Stomach (tissue), 9 donors: Measurements from ENCODE around the gene ARHGEF10L. TPM values are rescaled to one million over a fixed set of nuclear protein-coding genes. Genes with fewer than 3 reads are reported as not detected.

Experiments
- DNase-seq, 2 donors: peaks; one replicate each; pipeline versions ENCODE4 v3.0.0 to v3.0.0-alpha.2; 2013 to 2019
- H3K27ac ChIP-seq, 5 donors: fragments of 200-600 bp in 4 of 5; sonication (generic) in 4 of 5; one replicate each; pipeline ENCODE4 v1.5.1; 2013 to 2019; ENCODE audit warnings: mild to moderate bottlenecking in 1 of 5, moderate library complexity in 1 of 5
- H3K27me3 ChIP-seq, 3 donors: fragments of 200-600 bp; sonication (generic); one replicate each; pipeline ENCODE4 v1.5.1; 2017 to 2019; ENCODE audit warnings: mixed run types in 1 of 3
- H3K36me3 ChIP-seq, 4 donors: fragments of 200-600 bp; sonication (generic); 1 replicate in 3 of 4; 2 replicates in 1 of 4; pipeline ENCODE4 v1.5.1; 2016 to 2019
- H3K4me1 ChIP-seq, 4 donors: fragments of 200-600 bp; sonication (generic); one replicate each; pipeline ENCODE4 v1.5.1; 2016 to 2019
- H3K4me3 ChIP-seq, 4 donors: fragments of 200-600 bp; sonication (generic) in 3 of 4; one replicate each; pipeline ENCODE4 v1.5.1; 2016 to 2019; ENCODE audit warnings: mild to moderate bottlenecking in 1 of 4
- H3K9me3 ChIP-seq, 4 donors: fragments of 200-600 bp; sonication (generic); one replicate each; pipeline ENCODE4 v1.5.1; 2016 to 2019
- CTCF ChIP-seq, 7 experiments: fragments of 450-650 bp in 4 of 7; fragments of 200-600 bp in 3 of 7; sonication (generic) in 3 of 7; IDR thresholded peaks; one replicate each; pipeline ENCODE4 v1.5.1; 2016 to 2019; ENCODE audit warnings: antibody characterized with exemption in 7 of 7, control low read depth in 2 of 7, mild to moderate bottlenecking in 1 of 7
- EP300 ChIP-seq: sonication (generic); formaldehyde crosslinking; IDR thresholded peaks from one replicate; pipeline ENCODE4 v1.6.1; 2017; ENCODE audit warnings: antibody characterized with exemption
- POLR2A ChIP-seq, 4 donors: fragments of 450-650 bp; IDR thresholded peaks; one replicate each; pipeline ENCODE4 v1.6.1; 2016; ENCODE audit warnings: antibody characterized with exemption in 4 of 4, control low read depth in 2 of 4, mild to moderate bottlenecking in 1 of 4, moderate library complexity in 1 of 4
- POLR2AphosphoS5 ChIP-seq, 3 donors: sonication (generic); formaldehyde crosslinking; IDR thresholded peaks; one replicate each; pipeline ENCODE4 v1.6.1; 2016; ENCODE audit warnings: antibody characterized with exemption in 3 of 3
- WGBS, 5 donors: extraction: QIAGEN DNeasy Blood & Tissue Kit in 3 of 5; methylation state at CpG; one replicate each; pipeline versions ENCODE4 v1.1.5 to v1.1.7; 2013 to 2018; 5-methylcytosine and 5-hydroxymethylcytosine counted together
- intact Hi-C: fragments of 100-400 bp; cut with DNase I; formaldehyde crosslinking; loops from one replicate; pipeline ENCODE4 v1.15.1; 2023; ENCODE audit warnings: low total_unique reads
- polyA plus RNA-seq, 3 donors: library from polyadenylated mRNA; stranded (reverse); fragments of 200-250 nt; gene quantifications; one replicate each; pipeline ENCODE4 v1.2.3, GENCODE V29; 2013
- total RNA-seq, 5 donors: library from RNA; depleted of rRNA; stranded (reverse); fragments of >200 nt; gene quantifications; one replicate each; pipeline versions ENCODE4 v1.1.0 to v1.2.3, GENCODE V29; 2014 to 2016
- donor health status: healthy with polysubstance abuse.
- donor health status: Bipolar disorder and iron deficiency.
- donor health status: healthy.

The ARHGEF10L gene
- total and polyA plus RNA-seq, 8 donors: 15.4 to 329 (median 45.0) TPM

GRCh38 chr1:17711941-17712340 is 172.4 kb downstream of the ARHGEF10L start:
- intact Hi-C loops: no loop called here
- 72 to 87% (median 79%) methylated on average over 5 of the region's 5 CpGs for WGBS, 5 donors
- Histone ChIP-seq H3K4me1 (no peaks in the 10 kb centered on the region), H3K4me3 (no peak overlapping the region), H3K9me3 (peaks cover 0 to 20% (median 5%) of the 10 kb centered on the region in 4 donors), H3K27me3 (peaks cover 0 to 21% (median 0%) of the 10 kb centered on the region in 3 donors), H3K27ac (no peak overlapping the region), H3K36me3 (no peaks in the 10 kb centered on the region)
- DNase-seq: no peak
- TF ChIP-seq POLR2AphosphoS5 (IDR thresholded peaks at IDR 0.05) (no peak), CTCF (IDR thresholded peaks at IDR 0.05) (no peak)

GRCh38 chr1:17713993-17714392 is 174.5 kb downstream of the ARHGEF10L start:
- WGBS, 5 donors: 54 to 85% (median 75%) methylated on average over 5 of the region's 5 CpGs
- no peaks in the 10 kb centered on the region for H3K36me3 ChIP-seq
- peaks cover 0 to 20% (median 5%) of the 10 kb centered on the region in 4 donors for H3K9me3 ChIP-seq
- no peaks in the 10 kb centered on the region for H3K4me1 ChIP-seq
- intact Hi-C loops: no loop called here
- no peak overlapping the region for H3K4me3 ChIP-seq
- TF ChIP-seq EP300 (no peak), POLR2A (IDR thresholded peaks at IDR 0.05) (no peak), POLR2AphosphoS5 (IDR thresholded peaks at IDR 0.05) (no peak), CTCF (IDR thresholded peaks at IDR 0.05) (no peak)
- peaks cover 0 to 34% (median 0%) of the 10 kb centered on the region in 3 donors for H3K27me3 ChIP-seq
- DNase-seq: no peak
- no peak overlapping the region for H3K27ac ChIP-seq

DNA sequence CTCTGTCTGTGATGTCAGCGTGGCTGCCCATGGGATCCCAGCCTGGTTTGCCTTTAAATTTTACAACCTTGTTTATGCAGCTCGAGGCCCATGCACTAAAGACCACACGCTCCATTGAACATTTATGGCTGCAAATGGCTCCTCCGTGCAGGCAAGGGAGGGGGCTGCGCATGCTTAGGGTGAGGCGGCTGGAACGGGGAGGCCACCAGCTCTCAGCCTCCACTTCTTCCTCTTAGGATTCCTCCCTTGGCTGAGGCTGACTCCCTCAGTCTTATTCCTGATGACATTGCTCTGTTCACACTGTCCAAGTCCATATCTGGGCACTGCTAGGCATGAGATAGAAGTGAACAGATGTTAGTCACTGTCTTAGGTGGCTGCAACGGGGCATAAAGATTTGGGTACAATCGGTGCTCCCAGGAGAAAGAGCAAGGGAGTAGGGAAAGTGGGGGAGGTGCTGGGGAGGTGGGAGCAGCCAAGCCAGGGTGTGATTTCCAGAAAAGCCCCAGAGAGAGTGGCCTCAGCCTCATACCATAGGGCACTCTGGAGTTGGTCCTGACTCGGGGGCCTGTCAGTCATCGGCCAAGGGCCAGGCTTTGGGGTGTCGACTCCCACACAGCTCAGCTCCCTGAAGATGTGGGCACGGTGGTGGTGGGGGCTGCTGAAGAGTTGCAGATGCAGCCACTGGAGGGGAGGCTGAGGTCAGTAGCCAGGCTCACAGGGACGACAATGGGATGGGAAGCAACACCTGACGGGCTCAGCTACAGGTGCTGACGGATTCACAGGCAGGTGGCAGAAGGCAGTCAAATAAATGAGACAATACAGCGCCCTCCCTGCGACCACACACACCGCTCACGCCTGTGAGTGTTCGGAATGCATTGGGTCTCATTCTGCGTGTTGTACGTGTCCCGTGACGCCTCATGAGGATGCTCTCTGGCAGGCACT is 178.4 kb downstream of the ARHGEF10L start:
- 68 to 73% (median 71%) methylated on average over 24 to 25 of the region's 25 CpGs for WGBS, 5 donors
- Histone ChIP-seq H3K9me3 (no peaks in the 10 kb centered on the region), H3K4me1 (no peaks in the 10 kb centered on the region), H3K36me3 (no peaks in the 10 kb centered on the region), H3K4me3 (no peak overlapping the region), H3K27me3 (peaks cover 0 to 38% (median 0%) of the 10 kb centered on the region in 3 donors), H3K27ac (no peak overlapping the region)
- TF ChIP-seq EP300: no peak
- TF ChIP-seq POLR2AphosphoS5 (IDR thresholded peaks at IDR 0.05): no peak
- TF ChIP-seq POLR2A (IDR thresholded peaks at IDR 0.05): no peak
- no peak for TF ChIP-seq CTCF (IDR thresholded peaks at IDR 0.05)
- intact Hi-C loops: no loop called here
- no peak for DNase-seq

DNA sequence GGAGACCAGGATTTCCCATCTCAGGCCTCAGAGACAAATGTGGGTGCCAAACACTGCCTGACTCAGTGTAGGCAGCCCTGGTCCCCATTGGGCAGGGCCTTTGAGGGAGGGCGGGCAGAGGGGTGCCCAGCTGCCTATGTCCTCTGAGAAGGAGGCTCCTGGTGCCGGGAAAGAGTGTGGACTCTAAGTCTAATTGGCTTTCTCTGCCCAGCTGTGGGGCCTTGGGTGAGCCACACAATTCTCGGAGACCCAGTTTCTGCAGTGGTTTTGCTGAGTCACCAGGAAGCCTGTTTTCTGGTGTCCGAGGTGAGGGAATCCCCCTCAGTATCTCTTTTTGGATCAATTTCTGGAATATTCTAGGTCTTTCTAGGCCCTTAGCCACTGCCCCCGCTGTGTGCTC is 180.4 kb downstream of the ARHGEF10L start:
- no peak for TF ChIP-seq EP300
- TF ChIP-seq POLR2A (IDR thresholded peaks at IDR 0.05): no peak
- TF ChIP-seq CTCF (IDR thresholded peaks at IDR 0.05): no peak
- no peak for TF ChIP-seq POLR2AphosphoS5 (IDR thresholded peaks at IDR 0.05)
- Histone ChIP-seq H3K4me1 (no peaks in the 10 kb centered on the region), H3K27ac (no peak overlapping the region), H3K9me3 (no peaks in the 10 kb centered on the region), H3K4me3 (no peak overlapping the region), H3K36me3 (no peaks in the 10 kb centered on the region), H3K27me3 (peaks cover 0 to 52% (median 0%) of the 10 kb centered on the region in 3 donors)
- DNase-seq: no peak
- 64 to 78% (median 75%) methylated on average over 2 to 5 of the region's 5 CpGs for WGBS, 5 donors
- intact Hi-C loops: no loop called here
